ENCODE results near the gene MAGEB17. TPM values are rescaled to one million over a fixed set of nuclear protein-coding genes. Genes with fewer than 3 reads are reported as not detected.
A peak's percentile ranks its signal among the peaks of the same experiment; 100 is the strongest.
"Not testable (repeated sequence)": the region's sequence is repeated elsewhere in the genome, so short reads cannot be mapped to it uniquely, and the experiment has no call there.

Gene MAGEB17
- polyA plus RNA-seq, 6 donors from 2014 or later = not detected

DNA sequence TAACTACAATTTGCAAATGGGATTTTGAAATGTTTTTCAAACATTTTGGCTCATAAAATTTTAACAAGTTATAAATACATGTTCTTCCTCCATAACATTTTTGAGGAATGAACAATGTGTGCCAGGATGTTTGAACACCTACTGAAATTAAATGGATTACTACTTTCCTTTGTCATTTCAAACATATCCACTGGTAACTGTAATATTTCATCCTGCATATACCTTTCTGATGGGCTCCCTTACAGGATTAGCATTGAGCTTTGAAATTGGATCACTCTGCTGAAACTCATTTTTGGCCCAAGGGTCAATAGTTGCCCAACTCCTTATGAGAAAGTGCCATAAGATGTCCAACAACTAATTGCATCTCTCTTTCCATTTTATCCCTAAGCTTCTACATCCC is 26.3 kb upstream of the MAGEB17 start:
- Mint-ChIP-seq H3K9me3 (peaks cover 1 to 14% (median 8%) of the 10 kb centered on the region in 7 donors), H3K27ac (no peak overlapping the region), H3K4me3 (no peak overlapping the region), H3K27me3 (peaks cover 5 to 40% (median 28%) of the 10 kb centered on the region in 3 donors), H3K36me3 (peaks cover 0 to 23% of the 10 kb centered on the region in 2 donors), H3K4me1 (peaks cover 6 to 14% (median 8%) of the 10 kb centered on the region in 3 donors)
- ATAC-seq (ENCODE audit: low read depth in 2 of 2) (no peak), DNase-seq (no peak)

DNA sequence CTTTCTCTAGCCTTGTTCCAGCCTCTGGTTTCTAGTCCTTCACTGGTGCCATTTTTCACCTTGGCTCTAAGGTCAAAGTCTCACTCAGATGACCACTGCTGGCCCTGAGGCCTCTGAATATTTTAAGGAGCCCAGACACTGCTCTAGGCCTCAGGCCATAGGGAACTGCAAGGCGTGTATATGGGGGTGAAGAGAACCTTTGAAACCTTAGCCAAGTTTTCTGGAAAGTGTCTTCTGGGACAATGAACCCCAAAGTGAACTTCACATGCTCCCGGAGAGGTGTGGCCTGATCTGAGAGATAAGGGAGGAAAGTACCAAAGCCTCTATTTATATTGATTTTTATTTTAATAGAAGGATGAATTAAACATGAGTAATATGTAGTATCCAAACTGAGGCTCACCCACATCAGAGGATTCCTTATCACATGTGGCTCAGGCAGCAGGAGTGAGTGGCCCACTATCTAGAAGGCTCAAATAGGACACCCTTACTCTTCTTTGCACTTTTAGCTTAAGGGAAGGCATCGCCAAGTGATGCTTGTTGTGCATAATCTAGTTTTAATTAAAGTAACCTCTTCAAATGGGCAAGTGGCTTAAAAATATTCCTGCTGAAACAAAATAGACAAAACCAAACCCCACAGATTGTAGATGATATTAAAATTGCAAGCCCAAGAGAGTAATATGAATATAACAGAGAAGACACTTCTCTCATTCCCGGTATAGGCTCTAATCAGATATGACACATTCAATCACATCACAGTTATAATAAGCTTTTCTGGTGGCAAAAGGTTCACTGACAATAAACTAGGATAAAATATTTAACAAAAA is 25.6 kb upstream of the MAGEB17 start:
- DNase-seq = no peak
- Mint-ChIP-seq H3K9me3 (peaks cover 1 to 14% (median 8%) of the 10 kb centered on the region in 7 donors), H3K4me3 (no peak overlapping the region), H3K36me3 (peaks cover 0 to 23% of the 10 kb centered on the region in 2 donors), H3K27ac (no peak overlapping the region), H3K4me1 (peaks cover 6 to 14% (median 8%) of the 10 kb centered on the region in 3 donors), H3K27me3 (peaks cover 5 to 38% (median 28%) of the 10 kb centered on the region in 3 donors)
- no peak for ATAC-seq (ENCODE audit: low read depth in 2 of 2)

DNA sequence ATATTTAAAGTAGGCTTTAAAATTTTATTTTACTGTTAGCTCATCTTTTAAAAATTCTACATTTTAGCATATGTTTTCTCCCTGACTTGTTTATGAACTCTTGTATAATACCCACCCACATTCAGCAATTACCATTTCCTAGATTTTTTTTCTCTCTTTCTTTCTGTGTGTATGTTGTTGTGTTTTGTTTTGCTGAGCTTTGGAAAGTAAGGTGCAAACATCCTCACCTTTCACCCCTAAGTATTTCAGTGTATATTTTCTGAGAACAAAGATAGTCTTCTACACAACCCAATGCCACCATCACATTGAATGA is 25.1 kb upstream of the MAGEB17 start:
- ATAC-seq (ENCODE audit: low read depth in 2 of 2) (no peak), DNase-seq (no peak)
- peaks cover 1 to 14% (median 8%) of the 10 kb centered on the region in 7 donors for H3K9me3 Mint-ChIP-seq
- H3K4me1 Mint-ChIP-seq = peaks cover 5 to 9% (median 6%) of the 10 kb centered on the region in 3 donors
- H3K36me3 Mint-ChIP-seq = peaks cover 0 to 23% of the 10 kb centered on the region in 2 donors
- no peak overlapping the region for H3K27ac Mint-ChIP-seq
- no peak overlapping the region for H3K4me3 Mint-ChIP-seq
- H3K27me3 Mint-ChIP-seq = peaks cover 5 to 38% (median 28%) of the 10 kb centered on the region in 3 donors

DNA sequence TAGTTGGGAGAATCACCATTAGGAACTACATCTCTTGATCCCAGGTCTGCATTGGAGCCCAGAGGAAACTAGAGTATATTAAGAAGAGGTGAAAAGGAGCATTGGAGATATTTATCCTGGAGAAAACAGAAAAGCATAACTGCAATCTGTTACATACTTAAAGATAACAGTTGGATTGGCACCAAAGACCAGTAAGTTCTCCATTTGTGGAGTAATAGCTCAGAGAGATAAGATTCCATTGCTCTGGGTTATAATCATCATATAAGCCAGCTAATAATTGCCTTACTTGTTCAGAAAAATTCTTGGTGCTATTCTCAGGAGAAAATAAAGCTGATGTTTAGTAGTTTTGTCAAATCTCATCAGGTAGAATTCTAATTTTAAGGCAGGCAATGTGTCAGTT is 23.3 kb upstream of the MAGEB17 start:
- Mint-ChIP-seq H3K4me3 (no peak overlapping the region), H3K27me3 (peaks cover 5 to 38% (median 28%) of the 10 kb centered on the region in 3 donors), H3K27ac (no peak overlapping the region), H3K9me3 (peaks cover 1 to 14% (median 8%) of the 10 kb centered on the region in 7 donors), H3K4me1 (no peaks in the 10 kb centered on the region), H3K36me3 (peaks cover 0 to 23% of the 10 kb centered on the region in 2 donors)
- no peak for ATAC-seq (ENCODE audit: low read depth in 2 of 2)
- DNase-seq = no peak

DNA sequence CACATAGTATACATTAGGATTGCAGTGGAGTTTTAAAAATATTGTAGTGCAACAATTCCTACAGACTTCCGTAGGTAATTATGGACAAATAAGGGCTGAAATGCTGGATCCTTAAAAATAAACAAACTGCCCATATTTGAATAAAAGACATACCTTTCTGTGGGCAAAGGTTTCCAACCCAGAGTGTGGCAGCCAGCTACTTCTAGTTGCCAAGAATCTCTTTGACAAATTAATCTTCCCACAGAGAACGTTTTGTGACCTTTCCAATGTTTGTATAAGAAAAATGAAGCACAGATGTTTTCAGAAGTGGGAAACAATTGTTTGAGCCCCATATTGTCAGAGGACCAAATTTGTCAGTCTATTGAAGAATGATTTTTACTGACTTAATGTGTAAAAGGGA is 22.9 kb upstream of the MAGEB17 start:
- Mint-ChIP-seq H3K27me3 (peaks cover 5 to 38% (median 28%) of the 10 kb centered on the region in 3 donors), H3K4me3 (no peak overlapping the region), H3K9me3 (peaks cover 1 to 14% (median 8%) of the 10 kb centered on the region in 7 donors), H3K36me3 (peaks cover 0 to 23% of the 10 kb centered on the region in 2 donors), H3K4me1 (no peaks in the 10 kb centered on the region), H3K27ac (no peak overlapping the region)
- DNase-seq = no peak
- ATAC-seq (ENCODE audit: low read depth in 2 of 2) = no peak

DNA sequence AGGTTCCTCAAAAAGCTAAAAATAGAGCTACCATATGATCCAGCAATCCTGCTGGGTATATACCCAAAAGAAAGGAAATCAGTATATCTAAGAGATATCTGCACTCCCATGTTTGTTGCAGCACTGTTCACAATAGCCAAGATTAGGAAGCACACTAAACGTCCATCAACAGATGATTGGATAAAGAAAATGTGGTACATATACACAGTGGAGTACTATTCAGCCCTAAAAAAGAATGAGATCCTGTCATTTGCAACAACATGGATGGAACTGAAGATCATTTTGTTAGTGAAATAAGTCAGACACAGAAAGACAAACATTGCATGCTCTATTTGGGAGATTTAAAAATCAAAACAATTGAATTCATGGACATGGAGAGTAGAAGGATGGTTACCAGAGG is 22.2 kb upstream of the MAGEB17 start:
- not testable (repeated sequence) for H3K27ac Mint-ChIP-seq; H3K4me1 Mint-ChIP-seq; DNase-seq; H3K4me3 Mint-ChIP-seq; ATAC-seq (ENCODE audit: low read depth in 2 of 2)
- H3K9me3 Mint-ChIP-seq = peaks cover 1 to 14% (median 8%) of the 10 kb centered on the region in 7 donors
- H3K36me3 Mint-ChIP-seq = peaks cover 0 to 23% of the 10 kb centered on the region in 2 donors
- peaks cover 5 to 38% (median 28%) of the 10 kb centered on the region in 3 donors for H3K27me3 Mint-ChIP-seq

DNA sequence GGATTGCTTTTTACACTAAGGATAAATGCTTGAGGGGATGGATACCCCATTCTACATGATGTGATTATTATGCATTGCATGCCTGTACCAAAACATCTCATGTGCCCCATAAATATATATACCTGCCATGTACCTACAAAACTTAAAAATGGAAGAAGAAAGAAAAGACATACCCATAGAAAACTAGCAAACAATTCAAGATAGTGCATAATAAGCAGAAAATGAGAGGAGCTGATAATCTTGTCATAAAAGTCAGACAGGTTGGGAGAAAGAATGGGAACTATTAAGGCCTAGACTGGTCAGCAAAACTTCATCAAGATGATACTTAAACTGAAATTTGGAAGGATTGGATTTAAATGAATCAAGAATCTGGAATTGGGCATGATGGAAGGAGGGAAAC is 21.6 kb upstream of the MAGEB17 start:
- DNase-seq (no peak), ATAC-seq (ENCODE audit: low read depth in 2 of 2) (no peak)
- Mint-ChIP-seq H3K27ac (no peak overlapping the region), H3K4me3 (no peak overlapping the region), H3K27me3 (peaks cover 5 to 38% (median 28%) of the 10 kb centered on the region in 3 donors), H3K4me1 (no peaks in the 10 kb centered on the region), H3K9me3 (peaks cover 1 to 14% (median 8%) of the 10 kb centered on the region in 7 donors), H3K36me3 (peaks cover 0 to 23% of the 10 kb centered on the region in 2 donors)

DNA sequence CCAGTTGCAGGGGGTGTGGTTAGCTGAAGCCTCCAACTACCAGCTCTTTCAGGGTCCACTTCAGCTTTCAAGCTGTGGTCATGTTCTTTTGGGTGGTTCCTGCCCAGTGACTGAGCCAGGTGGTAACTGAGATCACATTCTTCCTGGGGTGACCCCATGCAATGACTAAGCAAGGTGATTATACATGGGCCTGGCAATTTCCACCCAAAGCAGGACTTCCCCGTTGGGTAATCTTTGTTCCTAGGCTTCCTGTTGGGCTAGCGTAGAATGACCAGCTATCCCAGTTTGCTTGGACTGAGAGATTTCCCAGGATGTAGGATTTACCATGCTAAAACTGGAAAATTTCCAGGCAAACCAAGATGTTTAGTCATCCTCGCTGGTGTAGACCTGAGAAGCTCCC is 18.4 kb upstream of the MAGEB17 start:
- H3K36me3 Mint-ChIP-seq = peaks cover 0 to 12% of the 10 kb centered on the region in 2 donors
- no peaks in the 10 kb centered on the region for H3K4me1 Mint-ChIP-seq
- DNase-seq (no peak), ATAC-seq (ENCODE audit: low read depth in 2 of 2) (no peak)
- peaks cover 0 to 21% (median 12%) of the 10 kb centered on the region in 3 donors for H3K27me3 Mint-ChIP-seq
- H3K27ac Mint-ChIP-seq = no peak overlapping the region
- peaks cover 0 to 9% (median 5%) of the 10 kb centered on the region in 7 donors for H3K9me3 Mint-ChIP-seq
- no peak overlapping the region for H3K4me3 Mint-ChIP-seq

DNA sequence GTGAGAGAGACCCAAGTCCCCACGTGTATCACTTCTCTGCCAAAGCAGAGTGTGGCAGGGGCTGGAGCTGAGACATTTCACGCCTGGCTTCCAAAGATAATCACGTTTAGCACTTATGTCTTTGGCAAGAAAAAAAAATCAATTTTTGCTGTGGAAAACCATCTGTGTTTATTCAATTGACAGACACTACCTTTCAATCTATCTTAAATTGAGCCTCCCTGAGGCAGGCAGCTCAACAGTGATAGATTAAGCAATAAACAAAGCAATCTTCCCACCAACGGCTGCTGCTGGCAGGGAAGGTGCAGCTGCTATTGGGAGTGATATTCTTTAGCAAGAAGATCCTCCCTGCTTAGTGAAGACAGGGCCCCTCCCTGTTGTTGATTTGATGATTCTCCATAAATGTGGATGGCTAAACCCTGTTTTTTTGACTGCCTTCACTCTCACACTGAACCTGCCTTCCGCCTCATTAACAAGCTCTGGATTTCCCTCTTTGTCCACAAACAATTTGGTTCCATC is 11.6 kb upstream of the MAGEB17 start:
- Mint-ChIP-seq H3K9me3 (peaks cover 0 to 2% (median 0%) of the 10 kb centered on the region in 7 donors), H3K27ac (peak overlapping the region in 1 of 6 donors; percentile 11), H3K36me3 (peaks cover 0 to 5% of the 10 kb centered on the region in 2 donors), H3K4me3 (no peak overlapping the region), H3K4me1 (no peaks in the 10 kb centered on the region), H3K27me3 (no peaks in the 10 kb centered on the region)
- DNase-seq = no peak
- no peak for ATAC-seq (ENCODE audit: low read depth in 2 of 2)

DNA sequence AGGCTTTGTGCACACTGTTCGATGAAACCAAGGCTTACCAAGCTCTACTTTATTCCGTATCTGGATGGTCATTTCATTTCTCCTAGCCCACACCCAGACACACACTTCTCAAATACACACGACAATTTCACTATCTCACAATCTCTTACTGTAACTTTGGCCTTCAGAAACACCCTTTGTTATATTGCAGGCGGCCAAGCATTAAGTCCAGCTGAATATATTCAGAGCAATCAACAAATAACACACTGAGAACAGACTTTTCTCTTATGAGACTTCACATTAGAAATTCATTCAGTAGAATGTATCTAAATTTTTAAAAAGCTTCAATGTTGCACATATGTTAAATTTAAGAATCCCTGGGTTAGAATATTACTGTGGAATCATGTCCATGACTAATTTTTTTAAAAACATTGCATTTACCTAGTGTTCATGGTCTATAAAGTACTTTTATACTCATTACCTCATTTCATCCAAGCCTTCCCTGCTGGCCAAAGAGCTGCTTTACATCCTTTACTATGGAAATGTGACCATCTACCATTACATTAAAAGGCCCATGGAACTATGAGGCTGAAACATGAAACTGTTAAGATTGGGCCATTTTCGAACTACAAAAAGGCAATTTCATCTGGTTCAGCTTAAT is 10.5 kb upstream of the MAGEB17 start:
- Mint-ChIP-seq H3K27me3 (no peaks in the 10 kb centered on the region), H3K4me3 (no peak overlapping the region), H3K9me3 (peaks cover 0 to 2% (median 0%) of the 10 kb centered on the region in 7 donors), H3K4me1 (no peaks in the 10 kb centered on the region), H3K27ac (peak overlapping the region in 1 of 6 donors; percentile 53), H3K36me3 (peaks cover 0 to 5% of the 10 kb centered on the region in 2 donors)
- ATAC-seq (ENCODE audit: low read depth in 2 of 2) (no peak), DNase-seq (no peak)

DNA sequence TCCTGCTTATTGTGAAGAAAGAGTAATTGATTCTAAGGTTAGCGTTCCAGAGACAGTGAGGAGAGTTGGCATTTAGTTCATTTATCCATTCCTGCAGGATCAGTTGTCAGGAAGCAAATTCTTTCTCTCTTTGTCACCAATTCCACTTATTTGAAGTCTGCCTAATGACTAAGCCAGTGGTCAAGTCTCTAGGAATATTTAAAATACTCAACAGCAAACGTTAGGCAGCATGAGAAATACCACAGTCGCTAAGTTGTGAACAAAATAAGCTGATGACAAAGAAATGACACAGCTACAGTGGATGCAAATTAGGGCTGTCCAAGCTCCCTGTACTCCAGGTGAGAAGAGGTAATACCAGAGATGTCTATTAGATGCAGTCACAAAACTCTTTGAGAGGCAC is 6.6 kb upstream of the MAGEB17 start:
- peaks cover 0 to 4% (median 0%) of the 10 kb centered on the region in 7 donors for H3K9me3 Mint-ChIP-seq
- H3K27me3 Mint-ChIP-seq = peaks cover 0 to 14% (median 4%) of the 10 kb centered on the region in 3 donors
- DNase-seq = no peak
- H3K27ac Mint-ChIP-seq = no peak overlapping the region
- H3K4me3 Mint-ChIP-seq = no peak overlapping the region
- peaks cover 0 to 4% of the 10 kb centered on the region in 2 donors for H3K36me3 Mint-ChIP-seq
- H3K4me1 Mint-ChIP-seq = no peaks in the 10 kb centered on the region
- ATAC-seq (ENCODE audit: low read depth in 2 of 2) = no peak

DNA sequence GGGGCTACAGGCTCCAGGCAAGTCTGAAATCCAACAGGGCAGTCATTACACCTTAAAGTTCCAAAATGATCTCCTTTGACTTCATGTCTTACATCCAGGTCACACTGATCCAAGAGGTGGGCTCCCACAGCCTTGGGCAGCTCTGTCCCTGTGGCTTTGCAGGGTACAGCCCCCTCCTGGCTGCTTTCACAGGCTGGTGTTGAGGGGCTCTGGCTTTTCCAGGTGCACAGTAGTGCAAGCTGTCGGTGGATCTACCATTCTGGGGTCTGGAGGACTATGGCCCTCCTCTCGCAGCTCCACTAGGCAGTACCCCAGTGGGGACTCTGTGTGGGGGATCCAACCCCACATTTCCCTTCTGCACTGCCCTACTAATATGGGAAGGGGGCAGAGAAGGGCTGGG is 6.1 kb upstream of the MAGEB17 start:
- DNase-seq; H3K36me3 Mint-ChIP-seq; H3K27ac Mint-ChIP-seq; H3K4me1 Mint-ChIP-seq; H3K4me3 Mint-ChIP-seq; ATAC-seq (ENCODE audit: low read depth in 2 of 2); H3K9me3 Mint-ChIP-seq: not testable (repeated sequence)
- peaks cover 0 to 14% (median 4%) of the 10 kb centered on the region in 3 donors for H3K27me3 Mint-ChIP-seq

DNA sequence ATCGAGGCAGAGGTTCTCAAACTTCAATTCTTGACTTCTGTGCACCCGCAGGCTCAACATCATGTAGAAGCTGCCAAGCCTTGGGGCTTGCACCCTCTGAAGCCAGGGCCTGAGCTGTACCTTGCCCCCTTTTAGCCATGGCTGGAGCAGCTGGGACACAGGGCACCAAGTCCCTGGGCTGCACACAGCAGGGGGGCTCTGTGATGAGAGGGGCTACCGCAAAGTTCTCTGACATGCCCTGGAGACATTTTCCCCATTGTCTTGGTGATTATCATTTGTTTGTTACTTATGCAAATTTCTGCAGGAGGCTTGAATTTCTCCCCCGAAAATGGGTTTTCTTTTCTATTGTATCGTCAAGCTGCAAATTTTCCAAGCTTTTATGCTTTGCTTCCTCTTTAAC is 4.9 kb upstream of the MAGEB17 start:
- H3K27ac Mint-ChIP-seq = no peak overlapping the region
- no peak overlapping the region for H3K4me3 Mint-ChIP-seq
- ATAC-seq (ENCODE audit: low read depth in 2 of 2) (no peak), DNase-seq (no peak)
- peaks cover 0 to 24% (median 4%) of the 10 kb centered on the region in 3 donors for H3K27me3 Mint-ChIP-seq
- H3K4me1 Mint-ChIP-seq = no peaks in the 10 kb centered on the region
- H3K36me3 Mint-ChIP-seq = peaks cover 4 to 10% of the 10 kb centered on the region in 2 donors
- H3K9me3 Mint-ChIP-seq = peaks cover 0 to 11% (median 0%) of the 10 kb centered on the region in 7 donors
